GM18505 (cell line): ENCODE data around the gene MGST1.
"Not testable (repeated sequence)": the region's sequence is repeated elsewhere in the genome, so short reads cannot be mapped to it uniquely, and the experiment has no call there.

Experiments
- ATAC-seq: cut with Tn5 transposase; IDR thresholded peaks from one replicate; pipeline ENCODE4 v1.9.1; 2021; ENCODE audit not compliant: unreplicated experiment
- POLR2A ChIP-seq: IDR thresholded peaks from 4 replicates; pipeline ENCODE4 v1.6.1; 2011; ENCODE audit warnings: borderline replicate concordance; ENCODE audit not compliant: insufficient read depth, insufficient read length; ENCODE audit errors: extremely low read depth

MGST1 gene

GRCh38 chr12:16384732-16385131 is 37.3 kb downstream of the MGST1 start:
- ATAC-seq: no peak
- no peak for TF ChIP-seq POLR2A

- no peak for TF ChIP-seq POLR2A
- no peak for ATAC-seq
Measured at GRCh38 chr12:16385782-16386646, 38.6 kb downstream of the MGST1 start.

GRCh38 chr12:16387919-16388318 is 40.5 kb downstream of the MGST1 start:
- TF ChIP-seq POLR2A: no peak
- no peak for ATAC-seq

GRCh38 chr12:16389594-16389993 is 42.1 kb downstream of the MGST1 start:
- no peak for TF ChIP-seq POLR2A
- no peak for ATAC-seq

GRCh38 chr12:16392846-16393535 is 45.5 kb downstream of the MGST1 start:
- ATAC-seq: no peak
- TF ChIP-seq POLR2A: no peak

GRCh38 chr12:16399101-16399500 is 51.7 kb downstream of the MGST1 start:
- ATAC-seq: no peak

GRCh38 chr12:16401835-16402234 is 54.4 kb downstream of the MGST1 start:
- ATAC-seq: not testable (repeated sequence)

More at GRCh38 chr12:16399101-16399500, 51.7 kb downstream of the MGST1 start:
- TF ChIP-seq POLR2A: no peak

GRCh38 chr12:16407346-16407745 is 59.9 kb downstream of the MGST1 start:
- no peak for ATAC-seq
- no peak for TF ChIP-seq POLR2A
